ENCODE measurements around the gene EDIL3.

EDIL3 gene

GRCh38 chr5:84218546-84218945 is 166.1 kb downstream of the EDIL3 start:
- no peak for TF ChIP-seq TAF1 (IDR thresholded peaks at IDR 0.05; ENCODE audit: borderline replicate concordance, insufficient read depth, low read length)

- TF ChIP-seq FOXP2 (optimal IDR thresholded peaks at IDR 0.05; ENCODE audit: borderline replicate concordance, extremely low read depth, extremely low read length, insufficient read depth) (no peak), TAF1 (IDR thresholded peaks at IDR 0.05; ENCODE audit: borderline replicate concordance, insufficient read depth, low read length) (no peak), POLR2AphosphoS5 (IDR thresholded peaks at IDR 0.05; ENCODE audit: low read depth, low read length) (no peak), SIN3A (IDR thresholded peaks at IDR 0.05; ENCODE audit: borderline replicate concordance, insufficient read depth, low read length) (no peak), REST (IDR thresholded peaks at IDR 0.05; ENCODE audit: insufficient read depth in 1 of 2, low read depth in 2 of 2, low read length in 2 of 2) (no peak)
Observed at GRCh38 chr5:84215521-84215920, 169.2 kb downstream of the EDIL3 start.

GRCh38 chr5:84213861-84214260 is 170.8 kb downstream of the EDIL3 start:
- TF ChIP-seq TAF1 (IDR thresholded peaks at IDR 0.05; ENCODE audit: borderline replicate concordance, insufficient read depth, low read length) (no peak), POLR2AphosphoS5 (IDR thresholded peaks at IDR 0.05; ENCODE audit: low read depth, low read length) (no peak), SIN3A (IDR thresholded peaks at IDR 0.05; ENCODE audit: borderline replicate concordance, insufficient read depth, low read length) (no peak)

- TF ChIP-seq SIN3A (IDR thresholded peaks at IDR 0.05; ENCODE audit: borderline replicate concordance, insufficient read depth, low read length) (no peak), FOXP2 (optimal IDR thresholded peaks at IDR 0.05; ENCODE audit: borderline replicate concordance, extremely low read depth, extremely low read length, insufficient read depth) (no peak), REST (IDR thresholded peaks at IDR 0.05; ENCODE audit: insufficient read depth in 1 of 2, low read depth in 2 of 2, low read length in 2 of 2) (no peak), TAF1 (IDR thresholded peaks at IDR 0.05; ENCODE audit: borderline replicate concordance, insufficient read depth, low read length) (no peak), POLR2AphosphoS5 (IDR thresholded peaks at IDR 0.05; ENCODE audit: low read depth, low read length) (no peak)
Observed at GRCh38 chr5:84213212-84213611, 171.5 kb downstream of the EDIL3 start.

GRCh38 chr5:84204772-84205171 is 179.9 kb downstream of the EDIL3 start:
- no peak for TF ChIP-seq POLR2AphosphoS5 (IDR thresholded peaks at IDR 0.05; ENCODE audit: low read depth, low read length)
- no peak for TF ChIP-seq SIN3A (IDR thresholded peaks at IDR 0.05; ENCODE audit: borderline replicate concordance, insufficient read depth, low read length)
- TF ChIP-seq TAF1 (IDR thresholded peaks at IDR 0.05; ENCODE audit: borderline replicate concordance, insufficient read depth, low read length) = no peak
- no peak for TF ChIP-seq REST (IDR thresholded peaks at IDR 0.05; ENCODE audit: insufficient read depth in 1 of 2, low read depth in 2 of 2, low read length in 2 of 2)
- TF ChIP-seq FOXP2 (optimal IDR thresholded peaks at IDR 0.05; ENCODE audit: borderline replicate concordance, extremely low read depth, extremely low read length, insufficient read depth) = no peak

- TF ChIP-seq POLR2AphosphoS5 (IDR thresholded peaks at IDR 0.05; ENCODE audit: low read depth, low read length) = no peak
- no peak for TF ChIP-seq TAF1 (IDR thresholded peaks at IDR 0.05; ENCODE audit: borderline replicate concordance, insufficient read depth, low read length)
- TF ChIP-seq SIN3A (IDR thresholded peaks at IDR 0.05; ENCODE audit: borderline replicate concordance, insufficient read depth, low read length) = no peak
- no peak for TF ChIP-seq REST (IDR thresholded peaks at IDR 0.05; ENCODE audit: insufficient read depth in 1 of 2, low read depth in 2 of 2, low read length in 2 of 2)
- no peak for TF ChIP-seq FOXP2 (optimal IDR thresholded peaks at IDR 0.05; ENCODE audit: borderline replicate concordance, extremely low read depth, extremely low read length, insufficient read depth)
Observed at GRCh38 chr5:84202136-84202535, 182.5 kb downstream of the EDIL3 start.

Measured in PFSK-1 (cell line).